Measurements from ENCODE around the gene BTBD9.

- TF ChIP-seq, protein P1, sequence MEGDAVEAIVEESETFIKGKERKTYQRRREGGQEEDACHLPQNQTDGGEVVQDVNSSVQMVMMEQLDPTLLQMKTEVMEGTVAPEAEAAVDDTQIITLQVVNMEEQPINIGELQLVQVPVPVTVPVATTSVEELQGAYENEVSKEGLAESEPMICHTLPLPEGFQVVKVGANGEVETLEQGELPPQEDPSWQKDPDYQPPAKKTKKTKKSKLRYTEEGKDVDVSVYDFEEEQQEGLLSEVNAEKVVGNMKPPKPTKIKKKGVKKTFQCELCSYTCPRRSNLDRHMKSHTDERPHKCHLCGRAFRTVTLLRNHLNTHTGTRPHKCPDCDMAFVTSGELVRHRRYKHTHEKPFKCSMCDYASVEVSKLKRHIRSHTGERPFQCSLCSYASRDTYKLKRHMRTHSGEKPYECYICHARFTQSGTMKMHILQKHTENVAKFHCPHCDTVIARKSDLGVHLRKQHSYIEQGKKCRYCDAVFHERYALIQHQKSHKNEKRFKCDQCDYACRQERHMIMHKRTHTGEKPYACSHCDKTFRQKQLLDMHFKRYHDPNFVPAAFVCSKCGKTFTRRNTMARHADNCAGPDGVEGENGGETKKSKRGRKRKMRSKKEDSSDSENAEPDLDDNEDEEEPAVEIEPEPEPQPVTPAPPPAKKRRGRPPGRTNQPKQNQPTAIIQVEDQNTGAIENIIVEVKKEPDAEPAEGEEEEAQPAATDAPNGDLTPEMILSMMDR (IDR thresholded peaks at IDR 0.05), result no peak
- TF ChIP-seq POLR2A (IDR thresholded peaks at IDR 0.05), result no peak
- TF ChIP-seq POLR2AphosphoS5 (IDR thresholded peaks at IDR 0.05), result no peak
Observed at GRCh38 chr6:38134704-38135088, 505.0 kb downstream of the BTBD9 start.
